SK-N-SH (cell line): ENCODE data around the gene USH1C. TPM values are rescaled to one million over a fixed set of nuclear protein-coding genes. Genes with fewer than 3 reads are reported as not detected.
A peak's percentile ranks its signal among the peaks of the same experiment; 100 is the strongest.

Source experiments
- CTCF ChIA-PET: fragments of 300-600, 350-600 bp; formaldehyde crosslinking; extraction: SDS; loops from one replicate; lab custom pipeline; 2021; lab: Yijun Ruan, JAX
- POLR2A ChIA-PET: fragments of 350-600 bp; sonication (Branson Sonifier 250); formaldehyde crosslinking; extraction: SDS; loops from one replicate; lab custom pipeline; 2020; ENCODE audit warnings: antibody characterized with exemption, inconsistent platforms; lab: Yijun Ruan, JAX
- DNase-seq: peaks from one replicate; pipeline ENCODE4 v3.0.0; 2012
- H2AFZ ChIP-seq: fragments of 200-600 bp; sonication (generic); 2 replicates; pipeline ENCODE4 v1.8.1; 2016; ENCODE audit warnings: antibody characterized with exemption, mild to moderate bottlenecking, low read depth
- H3F3A ChIP-seq: fragments of 200-600 bp; sonication (generic); replicated peaks from 2 replicates; pipeline ENCODE3; 2016; ENCODE audit warnings: antibody characterized with exemption, mild to moderate bottlenecking; ENCODE audit not compliant: insufficient read depth
- H3K27ac ChIP-seq, 2 experiments: fragments of 200-500 bp in 1 of 2; fragments of 200-600 bp in 1 of 2; sonication (Bioruptor generic) in 1 of 2; sonication (generic), shearing (Covaris generic) in 1 of 2; 2 replicates each; pipeline versions ENCODE4 v1.5.1 to v1.6.1; 2014 to 2016; ENCODE audit warnings: low read depth in 2 of 2, inconsistent platforms in 1 of 2, low read length in 1 of 2, mild to moderate bottlenecking in 1 of 2, mixed read lengths in 1 of 2
- H3K27me3 ChIP-seq: fragments of 200-600 bp; sonication (generic), shearing (Covaris generic); 2 replicates; pipeline ENCODE4 v1.6.1; 2016; ENCODE audit warnings: mixed run types; ENCODE audit not compliant: insufficient read depth
- H3K36me3 ChIP-seq, 2 experiments: fragments of 200-500 bp in 1 of 2; fragments of 200-600 bp in 1 of 2; sonication (Bioruptor generic) in 1 of 2; sonication (generic) in 1 of 2; replicated peaks in 1 of 2; 2 replicates each; pipeline versions ENCODE3 to v1.5.1; 2014 to 2016; ENCODE audit warnings: low read length in 1 of 2, mild to moderate bottlenecking in 1 of 2; ENCODE audit not compliant: insufficient read depth in 2 of 2, control insufficient read depth in 1 of 2
- H3K4me1 ChIP-seq, 2 experiments: fragments of 200-500 bp in 1 of 2; fragments of 200-600 bp in 1 of 2; sonication (Bioruptor generic) in 1 of 2; sonication (generic), shearing (Covaris generic) in 1 of 2; 2 replicates each; pipeline versions ENCODE4 v1.5.1 to v1.6.1; 2014 to 2016; ENCODE audit warnings: low read depth in 1 of 2, low read length in 1 of 2, mixed run types in 1 of 2; ENCODE audit not compliant: insufficient read depth in 2 of 2, control insufficient read depth in 1 of 2
- H3K4me2 ChIP-seq: fragments of 200-600 bp; sonication (generic), shearing (Covaris generic); 2 replicates; pipeline ENCODE4 v1.6.1; 2017; ENCODE audit warnings: mixed run types
- H3K4me3 ChIP-seq, 2 experiments: fragments of 200-500 bp in 1 of 2; fragments of 200-600 bp in 1 of 2; sonication (Bioruptor generic) in 1 of 2; sonication (generic), shearing (Covaris generic) in 1 of 2; 2 replicates each; pipeline versions ENCODE4 v1.5.1 to v1.8.1; 2014 to 2016; ENCODE audit warnings: low read depth in 2 of 2, inconsistent platforms in 1 of 2, low read length in 1 of 2, mild to moderate bottlenecking in 1 of 2, mixed read lengths in 1 of 2, moderate library complexity in 1 of 2
- H3K79me2 ChIP-seq: fragments of 200-600 bp; sonication (generic); 2 replicates; pipeline ENCODE4 v1.8.1; 2017; ENCODE audit warnings: mild to moderate bottlenecking; ENCODE audit not compliant: insufficient read depth
- H3K9ac ChIP-seq: fragments of 200-600 bp; sonication (generic); 2 replicates; pipeline ENCODE4 v1.6.1; 2017; ENCODE audit warnings: mixed run types
- H3K9me2 ChIP-seq: fragments of 200-600 bp; sonication (generic); 2 replicates; pipeline ENCODE4 v1.6.1; 2017; ENCODE audit warnings: mixed run types
- H3K9me3 ChIP-seq: fragments of 200-600 bp; sonication (generic); 2 replicates; pipeline ENCODE4 v1.6.1; 2017; ENCODE audit warnings: mixed run types, mild to moderate bottlenecking, moderate library complexity
- H4K20me1 ChIP-seq: fragments of 200-600 bp; sonication (generic); 2 replicates; pipeline ENCODE4 v1.6.1; 2017; ENCODE audit warnings: mild to moderate bottlenecking, mixed run types; ENCODE audit not compliant: insufficient read depth
- CTCF ChIP-seq: fragments of 200-600 bp; sonication (generic); IDR thresholded peaks from 2 replicates; pipeline ENCODE4 v1.6.1; 2017; ENCODE audit warnings: antibody characterized with exemption, mild to moderate bottlenecking, moderate library complexity
- ELF1 ChIP-seq: IDR thresholded peaks from 2 replicates; pipeline ENCODE4 v1.4.0; 2012
- EZH2phosphoT487 ChIP-seq: fragments of 200-600 bp; sonication (generic); IDR thresholded peaks from 2 replicates; pipeline ENCODE4 v1.6.1; 2017; ENCODE audit warnings: low read depth, mixed run types, mild to moderate bottlenecking, antibody characterized with exemption, moderate library complexity, borderline replicate concordance
- FOSL2 ChIP-seq: IDR thresholded peaks from 2 replicates; pipeline ENCODE4 v1.4.0; 2012; ENCODE audit warnings: low read depth, mild to moderate bottlenecking, moderate library complexity, borderline replicate concordance
- FOXJ3 ChIP-seq: sonication (generic); formaldehyde crosslinking; IDR thresholded peaks from 2 replicates; pipeline ENCODE4 v1.5.1; 2020; ENCODE audit warnings: mild to moderate bottlenecking, missing genetic modification reagents
- FOXM1 ChIP-seq: IDR thresholded peaks from 2 replicates; pipeline ENCODE4 v1.4.0; 2012; ENCODE audit warnings: low read depth, mild to moderate bottlenecking
- MEF2A ChIP-seq: IDR thresholded peaks from 2 replicates; pipeline ENCODE4 v1.4.0; 2012; ENCODE audit warnings: low read depth, borderline replicate concordance
- NFIC ChIP-seq: IDR thresholded peaks from 2 replicates; pipeline ENCODE4 v1.4.0; 2012; ENCODE audit warnings: borderline replicate concordance
- NRF1 ChIP-seq: IDR thresholded peaks from 2 replicates; pipeline ENCODE4 v1.6.1; 2012; ENCODE audit warnings: low read depth, mild to moderate bottlenecking, low read length
- PBX3 ChIP-seq: IDR thresholded peaks from 2 replicates; pipeline ENCODE4; 2012
- POLR2AphosphoS5 ChIP-seq: IDR thresholded peaks from 2 replicates; pipeline ENCODE4 v1.6.1; 2012; ENCODE audit warnings: low read depth, low read length
- RAD21 ChIP-seq: IDR thresholded peaks from 2 replicates; pipeline ENCODE4 v1.6.1; 2012; ENCODE audit warnings: mild to moderate bottlenecking, low read length
- RCOR1 ChIP-seq: fragments of 150-350 bp; IDR thresholded peaks from 2 replicates; pipeline ENCODE4 v1.6.1; 2017; ENCODE audit warnings: antibody characterized with exemption, low read length
- RXRA ChIP-seq: IDR thresholded peaks from 2 replicates; pipeline ENCODE4 v1.4.0; 2012; ENCODE audit warnings: low read depth, mild to moderate bottlenecking, borderline replicate concordance
- SIN3A ChIP-seq: IDR thresholded peaks from 2 replicates; pipeline ENCODE4 v1.6.1; 2012; ENCODE audit warnings: low read depth, mild to moderate bottlenecking, low read length, moderate library complexity, borderline replicate concordance
- TEAD4 ChIP-seq: IDR thresholded peaks from 2 replicates; pipeline ENCODE4 v1.4.0; 2012; ENCODE audit warnings: mild to moderate bottlenecking, borderline replicate concordance; ENCODE audit not compliant: insufficient read depth
- USF1 ChIP-seq: IDR thresholded peaks from 2 replicates; pipeline ENCODE4 v1.4.0; 2012; ENCODE audit warnings: low read depth, borderline replicate concordance
- USF2 ChIP-seq: fragments of 150-350 bp; IDR thresholded peaks from 2 replicates; pipeline ENCODE4 v1.6.1; 2017; ENCODE audit warnings: antibody characterized with exemption, low read length, low read depth, borderline replicate concordance
- YY1 ChIP-seq: IDR thresholded peaks from 2 replicates; pipeline ENCODE4 v1.4.0; 2012; ENCODE audit warnings: low read depth, mild to moderate bottlenecking
- WGBS: methylation state at CpG from one replicate; pipeline ENCODE4 v1.1.6; 2017; ENCODE audit warnings: low lambda C conversion rate; 5-methylcytosine and 5-hydroxymethylcytosine counted together
- polyA plus RNA-seq, 3 experiments: library from polyadenylated mRNA; depleted of rRNA; stranded (reverse); fragments of >200 nt; gene quantifications; 2 replicates each; pipeline ENCODE4 v1.2.3, GENCODE V29; 2012

The USH1C gene
- polyA plus RNA-seq, 1 of the 3 experiments (the other 2 are of a cell fraction), result not detected

- no peaks in the 10 kb centered on the region for H3K9me3 ChIP-seq
- no peak overlapping the region for H3K4me3 ChIP-seq
- H3K4me2 ChIP-seq, result no peak overlapping the region
- no peaks in the 10 kb centered on the region for H3K79me2 ChIP-seq
- no peak overlapping the region for H3K27ac ChIP-seq
- no peak overlapping the region for H3K9ac ChIP-seq
- H4K20me1 ChIP-seq, result no peaks in the 10 kb centered on the region
- TF ChIP-seq RAD21, result no peak
- no peak for TF ChIP-seq POLR2AphosphoS5
- no peak for TF ChIP-seq FOXJ3 (CRISPR knock-in tag)
- no peaks in the 10 kb centered on the region for H3F3A ChIP-seq
- POLR2A ChIA-PET, result no interaction called here
- 47% methylated on average over 5 of the region's 9 CpGs for WGBS
- no peaks in the 10 kb centered on the region for H3K9me2 ChIP-seq
- H3K27me3 ChIP-seq, result no peaks in the 10 kb centered on the region
- H3K36me3 ChIP-seq, result no peaks in the 10 kb centered on the region
- no peak overlapping the region for H2AFZ ChIP-seq
- CTCF ChIA-PET, result interaction anchor here (1.3 to 3.6 kb wide), 3 partner anchors 10 to 20 kb away, joined by 3 to 12 read pairs (median 3); no protein-coding TSS in a partner anchor
- no peaks in the 10 kb centered on the region; a peak in 1 of 4 replicates for H3K4me1 ChIP-seq
- DNase-seq, result no peak
Measured at GRCh38 chr11:17547932-17548331, 3.7 kb upstream of the USH1C start.

- no peak within 1 kb of the TSS for H3K27ac ChIP-seq
- H3K9me3 ChIP-seq, result no peaks in the 10 kb centered on the region
- H3K36me3 ChIP-seq, result no peaks in the 10 kb centered on the region
- H3K4me2 ChIP-seq, result no peak within 1 kb of the TSS
- no peak for TF ChIP-seq TEAD4
- no peak for TF ChIP-seq MEF2A
- TF ChIP-seq NRF1, result no peak
- no peak for TF ChIP-seq RCOR1
- TF ChIP-seq SIN3A, result no peak
- no peak for TF ChIP-seq RAD21
- no peak for TF ChIP-seq RXRA
- no peak for TF ChIP-seq ELF1
- TF ChIP-seq CTCF, result no peak
- TF ChIP-seq NFIC, result no peak
- TF ChIP-seq YY1, result no peak
- no peak for TF ChIP-seq POLR2AphosphoS5
- TF ChIP-seq FOXM1, result no peak
- no peak for TF ChIP-seq USF1
- no peak for TF ChIP-seq EZH2phosphoT487
- TF ChIP-seq PBX3, result no peak
- TF ChIP-seq FOSL2, result no peak
- TF ChIP-seq USF2, result no peak
- H3K9ac ChIP-seq, result no peak within 1 kb of the TSS
- no peak within 1 kb of the TSS for H3K4me3 ChIP-seq
- DNase-seq, result peak; percentile 42
- no peaks in the 10 kb centered on the region for H3F3A ChIP-seq
- H2AFZ ChIP-seq, result no peak within 1 kb of the TSS
- ChIA-PET POLR2A (no interaction called here), CTCF (interaction anchor here (1.1 to 3.6 kb wide), 6 partner anchors 11 to 484 kb away, joined by 3 to 12 read pairs (median 4); no protein-coding TSS in a partner anchor)
- no peaks in the 10 kb centered on the region for H4K20me1 ChIP-seq
- no peaks in the 10 kb centered on the region for H3K9me2 ChIP-seq
- no peaks in the 10 kb centered on the region for H3K79me2 ChIP-seq
- WGBS, result 49% methylated on average over 13 of the region's 20 CpGs
- H3K4me1 ChIP-seq, result no peaks in the 10 kb centered on the region; a peak in 1 of 4 replicates
- no peaks in the 10 kb centered on the region for H3K27me3 ChIP-seq
Measured at GRCh38 chr11:17547051-17547577, 2.9 kb upstream of the USH1C start, which contains the start of gene OTOG. OTOG (plus strand) TSS chr11:17547259; CDS start chr11:17547373, 114 bp downstream.
